Tibial nerve (tissue), 4 donors: ENCODE results near the gene DNM1. TPM values are rescaled to one million over a fixed set of nuclear protein-coding genes. Genes with fewer than 3 reads are reported as not detected.

Source experiments
- DNase-seq, 2 donors: peaks; one replicate each; pipeline ENCODE4 v3.0.0-alpha.2; 2019; ENCODE audit warnings: low spot score in 2 of 2
- H3K27ac ChIP-seq, 4 donors: fragments of 200-600 bp; sonication (generic) in 3 of 4; one replicate each; pipeline ENCODE4 v1.5.1; 2017 to 2019; ENCODE audit warnings: mild to moderate bottlenecking in 1 of 4
- H3K27me3 ChIP-seq, 2 donors: fragments of 200-600 bp; sonication (generic) in 1 of 2; one replicate each; pipeline versions ENCODE4 v1.5.1 to v1.6.0; 2017 to 2019
- H3K36me3 ChIP-seq, 3 donors: fragments of 200-600 bp; sonication (generic); one replicate each; pipeline ENCODE4 v1.5.1; 2018 to 2019
- H3K4me1 ChIP-seq, 4 donors: fragments of 200-600 bp; sonication (generic) in 3 of 4; one replicate each; pipeline ENCODE4 v1.5.1; 2017 to 2019
- H3K4me3 ChIP-seq, 4 donors: fragments of 200-600 bp; sonication (generic) in 3 of 4; one replicate each; pipeline ENCODE4 v1.5.1; 2017 to 2019; ENCODE audit warnings: mild to moderate bottlenecking in 1 of 4, moderate library complexity in 1 of 4
- H3K9me3 ChIP-seq, 4 donors: fragments of 200-600 bp; sonication (generic) in 3 of 4; one replicate each; pipeline ENCODE4 v1.5.1; 2017 to 2019
- CTCF ChIP-seq, 5 experiments: fragments of 200-600 bp in 3 of 5; fragments of 450-650 bp in 2 of 5; sonication (generic) in 3 of 5; IDR thresholded peaks; one replicate each; pipeline ENCODE4 v1.5.1; 2016 to 2019; ENCODE audit warnings: antibody characterized with exemption in 5 of 5, mild to moderate bottlenecking in 3 of 5, moderate library complexity in 2 of 5
- EP300 ChIP-seq, 2 donors: sonication (generic); formaldehyde crosslinking; IDR thresholded peaks; one replicate each; pipeline ENCODE4 v1.6.1; 2017; ENCODE audit warnings: antibody characterized with exemption in 2 of 2, mild to moderate bottlenecking in 1 of 2
- POLR2A ChIP-seq, 2 donors: fragments of 450-650 bp; IDR thresholded peaks; one replicate each; pipeline ENCODE4 v1.6.1; 2017; ENCODE audit warnings: antibody characterized with exemption in 2 of 2, mild to moderate bottlenecking in 2 of 2, moderate library complexity in 2 of 2
- WGBS, 2 donors: methylation state at CpG; one replicate each; pipeline ENCODE4 v1.1.5; 2018; 5-methylcytosine and 5-hydroxymethylcytosine counted together
- total RNA-seq, 4 donors: library from RNA; depleted of rRNA; stranded (reverse); fragments of >200 nt; gene quantifications; one replicate each; pipeline ENCODE4 v1.1.0, GENCODE V29; 2016

The DNM1 gene
- total RNA-seq, 4 donors from 2014 or later: 19.9 to 50.4 (median 41.4) TPM

- Histone ChIP-seq H3K4me3 (no peak overlapping the region), H3K27ac (no peak overlapping the region), H3K27me3 (peaks cover 0 to 20% of the 10 kb centered on the region in 2 donors), H3K4me1 (peaks cover 0 to 15% (median 2%) of the 10 kb centered on the region in 4 donors), H3K36me3 (no peaks in the 10 kb centered on the region), H3K9me3 (no peaks in the 10 kb centered on the region)
- TF ChIP-seq EP300 (IDR thresholded peaks at IDR 0.05) (no peak), POLR2A (IDR thresholded peaks at IDR 0.05) (no peak), CTCF (IDR thresholded peaks at IDR 0.05) (no peak)
- 62 to 72% methylated on average over 15 of the region's 15 CpGs for WGBS, 2 donors
- DNase-seq: no peak
Observed at GRCh38 chr9:128208946-128209669, 5.9 kb downstream of the DNM1 start.

GRCh38 chr9:128211186-128211980, 8.2 kb downstream of the DNM1 start:
- 57 to 62% methylated on average over 12 of the region's 12 CpGs for WGBS, 2 donors
- Histone ChIP-seq H3K27me3 (no peaks in the 10 kb centered on the region), H3K9me3 (no peaks in the 10 kb centered on the region), H3K4me3 (no peak overlapping the region), H3K4me1 (peaks cover 0 to 26% (median 0%) of the 10 kb centered on the region in 4 donors), H3K36me3 (no peaks in the 10 kb centered on the region), H3K27ac (no peak overlapping the region)
- TF ChIP-seq POLR2A (IDR thresholded peaks at IDR 0.05): no peak
- no peak for TF ChIP-seq CTCF (IDR thresholded peaks at IDR 0.05)
- TF ChIP-seq EP300 (IDR thresholded peaks at IDR 0.05): no peak
- DNase-seq: no peak

- Histone ChIP-seq H3K9me3 (no peaks in the 10 kb centered on the region), H3K36me3 (no peaks in the 10 kb centered on the region), H3K4me1 (peaks cover 0 to 31% (median 0%) of the 10 kb centered on the region in 4 donors), H3K27me3 (no peaks in the 10 kb centered on the region), H3K4me3 (no peak overlapping the region), H3K27ac (no peak overlapping the region)
- 79 to 85% methylated on average over 2 of the region's 2 CpGs for WGBS, 2 donors
- TF ChIP-seq CTCF (IDR thresholded peaks at IDR 0.05) (no peak), EP300 (IDR thresholded peaks at IDR 0.05) (no peak), POLR2A (IDR thresholded peaks at IDR 0.05) (no peak)
- DNase-seq: no peak
Observed at GRCh38 chr9:128211981-128212281, 8.8 kb downstream of the DNM1 start.

- TF ChIP-seq POLR2A (IDR thresholded peaks at IDR 0.05) (no peak), EP300 (IDR thresholded peaks at IDR 0.05) (no peak), CTCF (IDR thresholded peaks at IDR 0.05) (no peak)
- H3K27ac ChIP-seq: no peak overlapping the region
- DNase-seq: no peak
- no peak overlapping the region for H3K4me3 ChIP-seq
- no peaks in the 10 kb centered on the region for H3K9me3 ChIP-seq
- peaks cover 0 to 46% (median 0%) of the 10 kb centered on the region in 4 donors for H3K4me1 ChIP-seq
- no peaks in the 10 kb centered on the region for H3K36me3 ChIP-seq
- H3K27me3 ChIP-seq: no peaks in the 10 kb centered on the region
- WGBS, 2 donors: 72 to 76% methylated on average over 10 to 12 of the region's 12 CpGs
Observed at GRCh38 chr9:128213746-128214497, 10.7 kb downstream of the DNM1 start.
